Measurements from ENCODE around the gene SNCB. TPM values are rescaled to one million over a fixed set of nuclear protein-coding genes. Genes with fewer than 3 reads are reported as not detected.

The SNCB gene
- total RNA-seq, 1 experiment from 2014 or later = 6.8 TPM

DNA sequence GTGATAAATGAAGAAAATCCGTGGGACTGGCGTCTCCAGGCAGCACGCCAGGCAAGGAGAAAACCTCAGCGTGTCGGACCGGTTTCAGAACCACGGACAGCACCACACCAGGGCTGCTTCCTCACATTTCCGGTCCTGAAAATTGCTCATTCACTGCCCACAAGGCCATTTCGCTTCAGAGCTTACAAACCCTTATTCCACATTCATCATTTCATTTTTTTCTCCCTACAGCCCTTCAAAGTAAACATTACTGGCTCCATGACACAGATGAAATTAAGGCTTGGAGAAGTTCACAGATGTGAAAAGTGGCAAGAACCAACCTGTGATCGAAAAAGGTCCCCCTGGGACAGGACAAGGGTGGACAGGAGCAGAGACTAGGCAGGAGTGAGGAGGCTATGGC is 18.9 kb downstream of the SNCB start (continued):
- TF ChIP-seq NFE2L1 (CRISPR knock-in tag; IDR thresholded peaks at IDR 0.05) (peak; percentile 80), ZBTB21 (CRISPR knock-in tag; IDR thresholded peaks at IDR 0.05; ENCODE audit: borderline replicate concordance) (no peak), RELA (CRISPR knock-in tag; IDR thresholded peaks at IDR 0.05; ENCODE audit: borderline replicate concordance) (no peak), TP53 (CRISPR knock-in tag; IDR thresholded peaks at IDR 0.05) (no peak), JUN (CRISPR knock-in tag; IDR thresholded peaks at IDR 0.05) (peak; percentile 77; the same call in 1 of the 2 replicates), TEAD1 (CRISPR knock-in tag; IDR thresholded peaks at IDR 0.05) (peak; percentile 61; the same call in 1 of the 2 replicates)
- TF ChIP-seq, protein P1, sequence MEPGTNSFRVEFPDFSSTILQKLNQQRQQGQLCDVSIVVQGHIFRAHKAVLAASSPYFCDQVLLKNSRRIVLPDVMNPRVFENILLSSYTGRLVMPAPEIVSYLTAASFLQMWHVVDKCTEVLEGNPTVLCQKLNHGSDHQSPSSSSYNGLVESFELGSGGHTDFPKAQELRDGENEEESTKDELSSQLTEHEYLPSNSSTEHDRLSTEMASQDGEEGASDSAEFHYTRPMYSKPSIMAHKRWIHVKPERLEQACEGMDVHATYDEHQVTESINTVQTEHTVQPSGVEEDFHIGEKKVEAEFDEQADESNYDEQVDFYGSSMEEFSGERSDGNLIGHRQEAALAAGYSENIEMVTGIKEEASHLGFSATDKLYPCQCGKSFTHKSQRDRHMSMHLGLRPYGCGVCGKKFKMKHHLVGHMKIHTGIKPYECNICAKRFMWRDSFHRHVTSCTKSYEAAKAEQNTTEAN (CRISPR knock-in tag; IDR thresholded peaks at IDR 0.05) = no peak
- TF ChIP-seq, protein P2, sequence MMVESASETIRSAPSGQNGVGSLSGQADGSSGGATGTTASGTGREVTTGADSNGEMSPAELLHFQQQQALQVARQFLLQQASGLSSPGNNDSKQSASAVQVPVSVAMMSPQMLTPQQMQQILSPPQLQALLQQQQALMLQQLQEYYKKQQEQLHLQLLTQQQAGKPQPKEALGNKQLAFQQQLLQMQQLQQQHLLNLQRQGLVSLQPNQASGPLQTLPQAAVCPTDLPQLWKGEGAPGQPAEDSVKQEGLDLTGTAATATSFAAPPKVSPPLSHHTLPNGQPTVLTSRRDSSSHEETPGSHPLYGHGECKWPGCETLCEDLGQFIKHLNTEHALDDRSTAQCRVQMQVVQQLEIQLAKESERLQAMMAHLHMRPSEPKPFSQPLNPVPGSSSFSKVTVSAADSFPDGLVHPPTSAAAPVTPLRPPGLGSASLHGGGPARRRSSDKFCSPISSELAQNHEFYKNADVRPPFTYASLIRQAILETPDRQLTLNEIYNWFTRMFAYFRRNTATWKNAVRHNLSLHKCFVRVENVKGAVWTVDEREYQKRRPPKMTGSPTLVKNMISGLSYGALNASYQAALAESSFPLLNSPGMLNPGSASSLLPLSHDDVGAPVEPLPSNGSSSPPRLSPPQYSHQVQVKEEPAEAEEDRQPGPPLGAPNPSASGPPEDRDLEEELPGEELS (CRISPR knock-in tag; IDR thresholded peaks at IDR 0.05) = peak; percentile 81

DNA sequence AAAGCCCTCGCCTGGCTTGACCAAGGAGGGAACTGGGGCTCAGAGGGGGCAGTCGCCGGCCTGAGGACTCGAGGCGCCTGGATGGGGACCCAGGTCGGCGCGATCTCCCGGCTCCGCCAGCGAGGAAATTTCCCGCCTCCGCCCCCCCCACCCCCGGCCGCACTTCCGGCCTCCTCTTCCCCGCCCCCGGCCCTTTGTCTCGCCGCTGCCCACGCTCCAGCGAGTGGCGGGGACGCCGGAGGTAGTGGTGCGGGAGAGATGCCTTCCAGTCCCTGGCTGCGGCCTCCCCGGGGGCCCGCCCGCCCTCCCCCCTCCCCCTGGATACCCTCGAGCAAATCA is 19.9 kb downstream of the SNCB start:
- ATAC-seq = no peak

More for the DNA sequence above, 19.9 kb downstream of the SNCB start:
- DNase-seq (ENCODE audit: low spot score) = no peak
- TF ChIP-seq MYBL2 (CRISPR knock-in tag; IDR thresholded peaks at IDR 0.05) (no peak), TEAD1 (CRISPR knock-in tag; IDR thresholded peaks at IDR 0.05) (no peak), NFYB (CRISPR knock-in tag; conservative IDR thresholded peaks at IDR 0.05; ENCODE audit: low read depth) (no peak), ZNF671 (CRISPR knock-in tag; IDR thresholded peaks at IDR 0.05) (no peak), SP1 (CRISPR knock-in tag; conservative IDR thresholded peaks at IDR 0.05) (no peak), CBFB (CRISPR knock-in tag; IDR thresholded peaks at IDR 0.05; ENCODE audit: low read depth) (no peak), NR2C2 (CRISPR knock-in tag; IDR thresholded peaks at IDR 0.05) (no peak), NFE2L1 (CRISPR knock-in tag; IDR thresholded peaks at IDR 0.05) (no peak), ATF1 (CRISPR knock-in tag; IDR thresholded peaks at IDR 0.05) (no peak), NFATC4 (CRISPR knock-in tag; IDR thresholded peaks at IDR 0.05) (no peak), JUN (CRISPR knock-in tag; IDR thresholded peaks at IDR 0.05) (no peak), ZNF232 (CRISPR knock-in tag; IDR thresholded peaks at IDR 0.05) (no peak)
- TF ChIP-seq, protein P3, sequence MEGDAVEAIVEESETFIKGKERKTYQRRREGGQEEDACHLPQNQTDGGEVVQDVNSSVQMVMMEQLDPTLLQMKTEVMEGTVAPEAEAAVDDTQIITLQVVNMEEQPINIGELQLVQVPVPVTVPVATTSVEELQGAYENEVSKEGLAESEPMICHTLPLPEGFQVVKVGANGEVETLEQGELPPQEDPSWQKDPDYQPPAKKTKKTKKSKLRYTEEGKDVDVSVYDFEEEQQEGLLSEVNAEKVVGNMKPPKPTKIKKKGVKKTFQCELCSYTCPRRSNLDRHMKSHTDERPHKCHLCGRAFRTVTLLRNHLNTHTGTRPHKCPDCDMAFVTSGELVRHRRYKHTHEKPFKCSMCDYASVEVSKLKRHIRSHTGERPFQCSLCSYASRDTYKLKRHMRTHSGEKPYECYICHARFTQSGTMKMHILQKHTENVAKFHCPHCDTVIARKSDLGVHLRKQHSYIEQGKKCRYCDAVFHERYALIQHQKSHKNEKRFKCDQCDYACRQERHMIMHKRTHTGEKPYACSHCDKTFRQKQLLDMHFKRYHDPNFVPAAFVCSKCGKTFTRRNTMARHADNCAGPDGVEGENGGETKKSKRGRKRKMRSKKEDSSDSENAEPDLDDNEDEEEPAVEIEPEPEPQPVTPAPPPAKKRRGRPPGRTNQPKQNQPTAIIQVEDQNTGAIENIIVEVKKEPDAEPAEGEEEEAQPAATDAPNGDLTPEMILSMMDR (IDR thresholded peaks at IDR 0.05) = no peak
- TF ChIP-seq, protein P2 (CRISPR knock-in tag; IDR thresholded peaks at IDR 0.05) = no peak
- TF ChIP-seq, protein P4, sequence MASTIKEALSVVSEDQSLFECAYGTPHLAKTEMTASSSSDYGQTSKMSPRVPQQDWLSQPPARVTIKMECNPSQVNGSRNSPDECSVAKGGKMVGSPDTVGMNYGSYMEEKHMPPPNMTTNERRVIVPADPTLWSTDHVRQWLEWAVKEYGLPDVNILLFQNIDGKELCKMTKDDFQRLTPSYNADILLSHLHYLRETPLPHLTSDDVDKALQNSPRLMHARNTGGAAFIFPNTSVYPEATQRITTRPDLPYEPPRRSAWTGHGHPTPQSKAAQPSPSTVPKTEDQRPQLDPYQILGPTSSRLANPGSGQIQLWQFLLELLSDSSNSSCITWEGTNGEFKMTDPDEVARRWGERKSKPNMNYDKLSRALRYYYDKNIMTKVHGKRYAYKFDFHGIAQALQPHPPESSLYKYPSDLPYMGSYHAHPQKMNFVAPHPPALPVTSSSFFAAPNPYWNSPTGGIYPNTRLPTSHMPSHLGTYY (CRISPR knock-in tag; IDR thresholded peaks at IDR 0.05) = no peak
- TF ChIP-seq, protein P5, sequence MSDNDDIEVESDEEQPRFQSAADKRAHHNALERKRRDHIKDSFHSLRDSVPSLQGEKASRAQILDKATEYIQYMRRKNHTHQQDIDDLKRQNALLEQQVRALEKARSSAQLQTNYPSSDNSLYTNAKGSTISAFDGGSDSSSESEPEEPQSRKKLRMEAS (CRISPR knock-in tag; IDR thresholded peaks at IDR 0.05) = no peak
- TF ChIP-seq, protein P6, sequence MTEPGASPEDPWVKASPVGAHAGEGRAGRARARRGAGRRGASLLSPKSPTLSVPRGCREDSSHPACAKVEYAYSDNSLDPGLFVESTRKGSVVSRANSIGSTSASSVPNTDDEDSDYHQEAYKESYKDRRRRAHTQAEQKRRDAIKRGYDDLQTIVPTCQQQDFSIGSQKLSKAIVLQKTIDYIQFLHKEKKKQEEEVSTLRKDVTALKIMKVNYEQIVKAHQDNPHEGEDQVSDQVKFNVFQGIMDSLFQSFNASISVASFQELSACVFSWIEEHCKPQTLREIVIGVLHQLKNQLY (CRISPR knock-in tag; IDR thresholded peaks at IDR 0.05) = no peak
- TF ChIP-seq, protein P7, sequence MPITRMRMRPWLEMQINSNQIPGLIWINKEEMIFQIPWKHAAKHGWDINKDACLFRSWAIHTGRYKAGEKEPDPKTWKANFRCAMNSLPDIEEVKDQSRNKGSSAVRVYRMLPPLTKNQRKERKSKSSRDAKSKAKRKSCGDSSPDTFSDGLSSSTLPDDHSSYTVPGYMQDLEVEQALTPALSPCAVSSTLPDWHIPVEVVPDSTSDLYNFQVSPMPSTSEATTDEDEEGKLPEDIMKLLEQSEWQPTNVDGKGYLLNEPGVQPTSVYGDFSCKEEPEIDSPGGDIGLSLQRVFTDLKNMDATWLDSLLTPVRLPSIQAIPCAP (CRISPR knock-in tag; IDR thresholded peaks at IDR 0.05) = no peak
- H3K27ac Mint-ChIP-seq = no peak overlapping the region
- H3K36me3 Mint-ChIP-seq = no peaks in the 10 kb centered on the region
- H3K9me3 Mint-ChIP-seq = no peaks in the 10 kb centered on the region
- ChIA-PET CTCF (interaction anchor here (0.6 to 1.6 kb wide), 2 partner anchors 20 to 205 kb away, joined by 3 to 6 read pairs; partner anchors contain the start of genes EIF4E1B and SNCB), POLR2A (no interaction called here)
- peaks cover 26% of the 10 kb centered on the region for H3K4me1 Mint-ChIP-seq
- peak overlapping the region; percentile 68 for H3K4me3 Mint-ChIP-seq
- H3K27me3 Mint-ChIP-seq (ENCODE audit: low read depth) = peaks cover 33% of the 10 kb centered on the region
